ENCODE results near the gene ADAMTS18.
A peak's percentile ranks its signal among the peaks of the same experiment; 100 is the strongest.
"Not testable (repeated sequence)": the region's sequence is repeated elsewhere in the genome, so short reads cannot be mapped to it uniquely, and the experiment has no call there.

ADAMTS18 gene

DNA sequence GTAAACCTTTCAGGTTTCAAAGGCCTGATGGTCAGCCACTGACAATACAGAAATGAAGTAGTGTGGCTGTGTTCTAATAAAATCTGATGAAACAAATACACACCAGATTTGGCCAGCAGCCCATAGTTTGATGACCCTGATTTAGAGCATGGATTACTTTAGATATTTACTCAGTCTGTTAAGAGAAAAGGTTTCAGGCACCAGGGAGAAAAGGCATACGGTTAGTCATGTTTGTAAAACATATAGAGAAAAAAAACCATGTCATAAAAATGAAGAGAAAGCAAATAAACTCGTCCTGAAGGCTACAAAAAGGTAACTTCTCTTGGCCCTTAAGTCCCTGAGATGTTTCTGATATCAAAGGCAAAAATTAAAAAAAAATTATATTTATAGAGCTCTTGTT is 112.1 kb downstream of the ADAMTS18 start:
- peak; percentile 10 for DNase-seq

DNA sequence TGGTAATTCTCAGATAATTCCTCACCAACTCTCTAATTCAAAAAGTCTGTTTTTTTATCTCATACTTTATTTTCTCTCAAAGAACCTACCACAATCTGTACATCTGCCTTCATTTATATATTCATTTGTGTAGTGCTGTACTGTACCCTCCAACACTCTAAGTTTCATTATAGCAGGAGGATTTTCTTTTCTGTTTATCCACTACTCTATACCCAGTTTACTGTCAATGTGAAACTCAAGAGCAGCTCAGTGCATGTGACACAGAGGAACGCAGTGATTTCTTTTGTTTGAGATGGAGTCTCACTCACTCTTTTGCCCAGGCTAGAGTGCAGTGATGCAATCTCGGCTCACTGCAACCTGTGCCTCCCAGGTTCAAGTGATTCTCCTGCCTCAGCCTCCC is 117.8 kb downstream of the ADAMTS18 start:
- DNase-seq: no peak

DNA sequence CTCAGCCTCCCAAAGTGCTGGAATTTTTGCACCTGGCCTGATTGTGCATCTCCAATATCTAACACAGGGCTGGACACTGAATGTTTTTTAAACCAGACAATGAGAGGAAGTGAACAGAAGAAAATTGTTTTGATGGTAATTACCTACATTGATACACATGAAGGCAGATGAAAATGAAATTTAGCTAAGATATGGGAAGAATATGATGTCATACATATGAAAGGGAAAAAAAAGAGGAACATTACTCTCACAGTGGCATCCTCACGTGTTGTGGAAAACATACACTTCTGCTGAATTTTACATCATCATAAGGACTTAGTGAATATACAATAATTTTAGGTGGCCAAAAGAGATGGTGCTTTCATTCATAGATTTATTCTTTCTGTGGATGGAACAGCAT is 124.0 kb downstream of the ADAMTS18 start:
- no peak for DNase-seq

DNA sequence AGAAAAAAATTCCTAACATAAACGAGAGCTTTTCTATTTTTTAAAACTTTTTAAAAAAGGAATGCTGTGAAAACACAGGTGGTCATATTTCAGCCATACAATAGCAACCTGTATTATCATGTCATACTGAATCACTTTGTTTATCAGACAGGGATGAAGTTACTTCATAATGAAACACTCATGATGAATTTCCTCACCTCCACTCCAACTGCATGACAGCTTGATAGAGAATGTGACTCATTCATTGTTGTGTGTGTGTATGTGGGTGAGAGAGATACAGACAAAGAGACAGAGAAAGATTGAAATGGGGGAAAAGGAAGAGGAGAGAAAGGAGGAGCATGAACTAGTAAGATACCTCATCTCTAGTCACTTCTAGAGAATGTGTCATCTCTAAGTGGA is 126.7 kb downstream of the ADAMTS18 start:
- DNase-seq: no peak

DNA sequence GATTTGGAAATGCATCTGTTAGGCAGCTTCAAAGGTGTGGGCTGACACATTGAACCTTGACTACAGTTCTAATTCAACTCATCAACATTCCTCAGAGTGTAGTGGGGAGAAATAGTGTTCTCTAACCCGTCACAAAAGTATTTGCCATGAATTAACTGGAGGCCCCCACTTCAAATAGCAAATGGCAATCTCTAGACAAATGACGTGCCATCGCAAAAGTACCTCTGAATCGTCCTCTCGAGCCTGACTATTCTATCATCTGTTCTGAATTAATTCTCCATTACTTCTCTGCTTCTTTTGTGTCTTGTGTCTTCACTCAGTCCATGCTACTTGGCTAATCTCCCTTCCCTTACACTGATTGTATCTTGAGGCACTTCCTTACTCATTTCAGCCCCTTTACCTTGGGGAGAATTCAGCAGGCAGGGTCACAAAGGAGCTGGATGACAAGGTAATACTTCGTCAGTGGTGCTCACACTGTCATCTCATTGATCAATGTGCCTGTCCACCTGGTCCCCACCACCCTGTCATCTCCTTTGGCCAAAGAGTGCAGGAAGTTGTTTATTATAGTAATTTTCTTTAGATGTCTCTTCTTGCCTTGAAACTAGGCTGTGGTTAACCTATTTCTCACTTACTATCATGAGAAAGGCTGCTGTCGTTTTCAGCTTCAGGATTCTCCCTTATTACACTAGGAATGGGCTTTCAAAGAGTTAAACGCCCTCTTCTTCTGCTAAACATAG is 127.2 kb downstream of the ADAMTS18 start:
- no peak for DNase-seq

DNA sequence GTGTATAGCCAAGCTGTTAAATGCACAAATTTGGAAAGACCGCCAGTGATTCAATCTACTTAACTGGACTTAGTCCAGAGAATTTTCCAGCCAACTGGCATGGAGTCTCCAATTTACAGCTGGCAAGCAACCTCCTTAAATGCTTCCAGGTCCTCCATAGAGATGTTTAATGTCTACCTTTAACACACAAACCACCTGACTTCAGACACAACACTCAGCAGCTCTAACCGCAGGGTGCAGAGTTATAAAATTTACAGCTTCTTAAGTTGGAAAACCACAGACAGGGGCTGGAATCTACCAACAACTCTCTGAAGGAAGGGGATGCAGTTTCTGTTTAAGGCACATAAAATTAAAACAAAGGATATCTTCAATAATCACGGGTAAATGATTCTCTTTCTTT is 128.8 kb downstream of the ADAMTS18 start:
- no peak for DNase-seq

- no peak for DNase-seq
These were observed 130.0 kb downstream of the ADAMTS18 start for GRCh38 chr16:77304877-77305276.

- no peak for DNase-seq
These were observed 130.7 kb downstream of the ADAMTS18 start for GRCh38 chr16:77304134-77304533.

DNA sequence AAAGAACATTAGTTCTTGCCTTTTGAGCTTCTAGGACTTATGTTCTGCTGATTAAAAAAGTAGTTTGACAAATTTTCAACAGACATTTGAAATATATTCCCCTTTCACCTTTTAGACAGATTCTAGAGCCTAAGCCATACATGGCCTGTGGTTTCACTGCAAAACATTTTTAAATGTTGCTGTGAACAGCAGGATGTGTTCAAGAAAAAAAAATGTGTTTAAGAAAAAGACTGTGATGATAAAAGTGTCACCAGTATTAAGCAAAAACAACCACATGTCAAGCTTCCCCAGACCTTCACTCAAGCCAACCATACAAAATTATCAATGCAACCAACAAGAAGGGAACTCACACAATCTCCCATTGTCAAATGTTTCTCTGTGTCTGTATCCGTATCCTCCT is 132.2 kb downstream of the ADAMTS18 start:
- DNase-seq: no peak

GRCh38 chr16:77302249-77302648 is 132.6 kb downstream of the ADAMTS18 start:
- no peak for DNase-seq

GRCh38 chr16:77300256-77300655 is 134.6 kb downstream of the ADAMTS18 start:
- no peak for DNase-seq

GRCh38 chr16:77299395-77299794 is 135.4 kb downstream of the ADAMTS18 start:
- no peak for DNase-seq

DNA sequence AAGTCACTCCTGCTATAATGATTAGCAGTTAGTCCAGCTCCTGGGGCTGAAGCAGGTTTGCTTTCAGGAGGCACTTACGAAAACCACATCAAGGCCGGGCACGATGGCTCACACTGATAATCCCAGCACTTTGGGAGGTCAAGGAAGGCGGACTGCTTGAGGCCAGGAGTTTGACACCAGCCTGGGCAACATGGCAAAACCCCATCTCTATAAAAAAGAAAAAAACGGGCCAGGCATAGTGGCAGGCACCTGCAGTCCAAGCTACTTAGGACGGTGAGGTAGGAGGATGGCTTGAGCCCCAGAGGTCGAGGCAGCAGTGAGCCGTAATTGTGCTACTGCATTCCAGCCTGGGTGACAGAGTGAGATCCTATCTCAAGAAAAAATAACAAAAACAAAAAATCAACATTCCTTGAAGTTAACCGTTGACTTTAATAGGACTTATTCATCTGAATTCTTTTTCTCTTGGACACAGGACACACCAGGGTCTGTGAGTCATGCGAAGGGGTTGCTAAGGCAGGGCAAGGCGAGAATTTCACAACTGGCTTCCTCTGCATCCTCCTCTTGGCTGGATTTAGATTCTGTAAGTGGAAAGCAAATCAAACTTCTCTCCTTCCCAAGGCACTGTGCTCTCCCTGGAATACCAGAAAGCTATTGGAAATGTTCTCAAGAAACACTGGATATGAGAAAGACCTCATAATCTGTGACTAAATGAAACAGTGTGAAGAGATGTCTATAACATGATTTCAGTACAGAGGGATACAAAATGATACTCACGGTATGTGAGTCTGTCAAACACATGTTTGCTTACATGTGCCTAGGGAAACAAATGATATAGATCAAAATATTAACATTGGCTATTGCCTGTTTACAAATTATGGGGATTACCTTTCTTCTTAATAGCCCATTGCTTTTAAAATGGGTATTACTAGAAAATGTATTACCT is 136.1 kb downstream of the ADAMTS18 start:
- no peak for DNase-seq

GRCh38 chr16:77297996-77298395 is 136.8 kb downstream of the ADAMTS18 start:
- DNase-seq: no peak

- no peak for DNase-seq
These were observed 138.9 kb downstream of the ADAMTS18 start for GRCh38 chr16:77295896-77296295.

DNA sequence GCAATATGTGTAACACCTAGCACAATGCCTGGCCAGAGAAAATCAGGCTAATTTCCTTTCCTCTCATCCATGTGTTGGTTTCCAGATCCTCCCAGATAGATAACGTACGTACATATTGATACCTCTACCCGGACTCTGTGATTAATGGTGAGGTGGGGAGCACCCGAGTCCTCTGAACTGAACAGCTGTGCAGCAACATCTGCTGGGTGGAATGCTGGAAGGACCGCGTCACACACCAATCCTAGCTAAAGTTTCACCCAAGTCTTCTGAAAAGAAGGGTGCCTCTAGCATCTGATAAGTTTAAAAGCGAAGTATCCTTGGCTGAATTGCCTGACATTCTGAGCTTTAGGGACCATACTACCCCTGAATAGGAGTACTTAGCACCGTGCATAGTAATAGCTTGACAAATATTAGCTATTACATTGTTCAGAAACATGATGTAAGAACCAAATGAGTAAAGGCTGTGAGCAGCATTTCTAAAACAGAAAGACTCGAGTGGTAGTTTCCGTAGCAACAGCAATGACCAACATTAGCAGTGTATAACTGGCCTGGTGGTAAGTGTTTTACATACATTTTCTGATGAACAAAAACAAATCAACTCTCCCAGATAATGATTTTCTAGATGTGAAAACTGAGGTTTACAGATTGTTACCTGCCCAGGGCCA is 144.3 kb downstream of the ADAMTS18 start:
- peak; percentile 44 for DNase-seq

- DNase-seq: no peak
These were observed 145.5 kb downstream of the ADAMTS18 start for GRCh38 chr16:77289331-77289809.

GRCh38 chr16:77288222-77288621 is 146.6 kb downstream of the ADAMTS18 start:
- no peak for DNase-seq

DNA sequence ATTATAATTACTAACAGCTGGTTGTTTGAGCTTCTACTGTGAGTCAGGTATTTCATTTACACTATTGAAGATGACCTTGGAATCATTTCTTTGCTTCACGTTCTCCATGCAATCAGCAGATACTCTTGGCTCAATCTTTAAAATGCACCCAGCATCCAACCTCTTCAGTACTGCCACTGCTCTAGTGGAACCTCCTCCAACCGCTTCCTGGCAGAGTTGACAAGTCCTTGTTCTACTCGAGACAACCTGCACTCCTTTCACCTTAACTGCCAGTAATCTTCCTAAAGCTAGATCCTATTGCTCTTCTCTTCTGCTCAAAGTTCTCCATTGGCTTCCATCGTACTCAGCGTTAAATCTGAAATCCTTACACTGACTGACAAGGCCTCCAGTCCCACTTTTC is 149.2 kb downstream of the ADAMTS18 start:
- no peak for DNase-seq

- DNase-seq: no peak
These were observed 152.5 kb downstream of the ADAMTS18 start for GRCh38 chr16:77282345-77282744.

GRCh38 chr16:77279316-77279715 is 155.5 kb downstream of the ADAMTS18 start:
- DNase-seq: not testable (repeated sequence)

- DNase-seq: no peak
These were observed 157.3 kb downstream of the ADAMTS18 start for GRCh38 chr16:77277571-77277970.

DNA sequence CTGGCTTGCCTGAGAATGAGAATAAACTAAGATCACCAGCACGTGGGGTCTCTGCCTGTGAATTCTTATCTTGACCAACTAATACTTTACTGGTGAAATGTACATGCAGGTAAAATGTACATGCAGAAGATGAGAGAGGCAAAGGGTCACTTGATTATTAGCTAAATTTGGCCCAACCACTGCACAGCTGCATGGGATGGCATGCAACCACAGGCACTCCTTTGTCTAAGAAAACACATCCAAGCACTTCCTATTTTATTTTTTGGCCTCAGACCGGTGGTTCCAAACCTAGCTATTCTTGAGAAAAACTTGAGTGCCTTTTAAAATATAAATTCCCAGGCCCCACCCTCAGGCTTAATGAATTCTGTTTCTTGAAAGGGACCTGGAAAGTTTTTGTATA is 157.7 kb downstream of the ADAMTS18 start:
- DNase-seq: no peak
